DND-41 (cell line): ENCODE measurements around the gene STARD10.

Experiments
- ATAC-seq: fragments of 200-7000 bp; cut with Tn5 transposase; 3 replicates; pipeline ENCODE4 v1.9.1; 2021; ENCODE audit warnings: low read depth; ENCODE audit not compliant: insufficient read depth
- DNase-seq: peaks from one replicate; pipeline ENCODE4 v3.0.0-alpha.2; 2020
- H2AFZ ChIP-seq: 2 replicates; pipeline ENCODE4 v1.6.0; 2012; ENCODE audit warnings: low read depth, low read length
- H3K27ac ChIP-seq: 2 replicates; pipeline ENCODE4 v1.5.1; 2012; ENCODE audit warnings: low read length, inconsistent platforms
- H3K27me3 ChIP-seq: fragments of 200-600 bp; sonication (generic); 2 replicates; pipeline ENCODE4 v1.6.0; 2012; ENCODE audit warnings: low read length, mild to moderate bottlenecking, inconsistent platforms; ENCODE audit not compliant: insufficient read depth, poor library complexity
- H3K36me3 ChIP-seq: 2 replicates; pipeline ENCODE4 v1.5.1; 2012; ENCODE audit warnings: low read length, inconsistent platforms; ENCODE audit not compliant: insufficient read depth
- H3K4me1 ChIP-seq: 2 replicates; pipeline ENCODE4 v1.5.1; 2012; ENCODE audit warnings: mild to moderate bottlenecking, low read length; ENCODE audit not compliant: insufficient read depth
- H3K4me2 ChIP-seq: 2 replicates; pipeline ENCODE4 v1.6.0; 2012; ENCODE audit warnings: mild to moderate bottlenecking, moderate library complexity, low read length, inconsistent platforms; ENCODE audit not compliant: insufficient read depth
- H3K4me3 ChIP-seq, 2 experiments: fragments of 200-600 bp in 1 of 2; shearing (Covaris generic) in 1 of 2; 2 replicates each; pipeline ENCODE4 v1.5.1; 2012 to 2016; ENCODE audit warnings: inconsistent platforms in 2 of 2, low read length in 2 of 2, mild to moderate bottlenecking in 2 of 2, low read depth in 1 of 2, moderate library complexity in 1 of 2
- H3K79me2 ChIP-seq: 2 replicates; pipeline ENCODE4 v1.6.0; 2012; ENCODE audit warnings: low read length, inconsistent platforms; ENCODE audit not compliant: insufficient read depth
- H3K9ac ChIP-seq: 2 replicates; pipeline ENCODE4 v1.6.0; 2012; ENCODE audit warnings: low read depth, mild to moderate bottlenecking, inconsistent platforms, low read length, moderate library complexity
- H3K9me3 ChIP-seq: 2 replicates; pipeline ENCODE4 v1.5.1; 2012; ENCODE audit warnings: low read length, moderate library complexity, mild to moderate bottlenecking, inconsistent platforms; ENCODE audit not compliant: insufficient read depth, severe bottlenecking
- H4K20me1 ChIP-seq: 2 replicates; pipeline ENCODE4 v1.6.0; 2012; ENCODE audit warnings: low read length; ENCODE audit not compliant: insufficient read depth
- CTCF ChIP-seq: IDR thresholded peaks from 2 replicates; pipeline ENCODE4 v1.5.1; 2012; ENCODE audit warnings: borderline replicate concordance, low read length, moderate library complexity, mild to moderate bottlenecking; ENCODE audit not compliant: poor library complexity, severe bottlenecking; ENCODE audit errors: extremely low read depth
- EZH2 ChIP-seq: IDR thresholded peaks from 3 replicates; pipeline ENCODE4 v1.6.1; 2012; ENCODE audit warnings: borderline replicate concordance, low read depth, mild to moderate bottlenecking, moderate library complexity, low read length, inconsistent platforms; ENCODE audit not compliant: severe bottlenecking

The STARD10 gene

GRCh38 chr11:72779495-72780128 lies 14.2 kb downstream of the STARD10 start:
- H3K36me3 ChIP-seq, result no peaks in the 10 kb centered on the region
- peaks cover 12% of the 10 kb centered on the region for H3K4me1 ChIP-seq
- no peak overlapping the region for H3K4me2 ChIP-seq
- DNase-seq, result no peak
- no peak overlapping the region for H2AFZ ChIP-seq
- H3K27ac ChIP-seq, result no peak overlapping the region
- H4K20me1 ChIP-seq, result peaks cover 10% of the 10 kb centered on the region
- H3K79me2 ChIP-seq, result no peaks in the 10 kb centered on the region
- no peak overlapping the region for H3K9ac ChIP-seq
- no peak overlapping the region for H3K4me3 ChIP-seq
- no peaks in the 10 kb centered on the region for H3K27me3 ChIP-seq
- ATAC-seq, result no peak
- no peaks in the 10 kb centered on the region for H3K9me3 ChIP-seq
- TF ChIP-seq EZH2 (no peak), CTCF (no peak)

GRCh38 chr11:72778535-72779494 lies 15.0 kb downstream of the STARD10 start:
- Histone ChIP-seq H3K4me2 (no peak overlapping the region), H3K9ac (no peak overlapping the region), H3K36me3 (no peaks in the 10 kb centered on the region), H4K20me1 (peaks cover 10% of the 10 kb centered on the region), H2AFZ (no peak overlapping the region), H3K4me3 (no peak overlapping the region), H3K9me3 (no peaks in the 10 kb centered on the region), H3K79me2 (no peaks in the 10 kb centered on the region), H3K4me1 (peaks cover 12% of the 10 kb centered on the region), H3K27me3 (no peaks in the 10 kb centered on the region), H3K27ac (no peak overlapping the region)
- no peak for DNase-seq
- no peak for ATAC-seq
- no peak for TF ChIP-seq EZH2
- no peak for TF ChIP-seq CTCF

GRCh38 chr11:72777755-72778278 lies 16.0 kb downstream of the STARD10 start:
- ATAC-seq (no peak), DNase-seq (no peak)
- Histone ChIP-seq H3K27ac (no peak overlapping the region), H2AFZ (no peak overlapping the region), H3K4me1 (peaks cover 12% of the 10 kb centered on the region), H3K36me3 (no peaks in the 10 kb centered on the region), H3K9me3 (no peaks in the 10 kb centered on the region), H3K9ac (no peak overlapping the region), H3K4me3 (no peak overlapping the region), H3K4me2 (no peak overlapping the region), H3K27me3 (no peaks in the 10 kb centered on the region), H3K79me2 (no peaks in the 10 kb centered on the region), H4K20me1 (peaks cover 10% of the 10 kb centered on the region)
- TF ChIP-seq CTCF (no peak), EZH2 (no peak)
